Adrenal gland (tissue), 5 donors: ENCODE results near the gene OSBP2.

Source experiments
- POLR2A ChIP-seq, 2 donors: fragments of 450-650 bp; IDR thresholded peaks; one replicate each; pipeline ENCODE4 v1.6.1; 2017; ENCODE audit warnings: antibody characterized with exemption in 2 of 2, mild to moderate bottlenecking in 2 of 2, moderate library complexity in 1 of 2
- TF ChIP-seq, protein P1 (sequence below), 6 experiments: fragments of 450-650 bp in 4 of 6; fragments of 200-600 bp in 2 of 6; sonication (generic) in 1 of 6; IDR thresholded peaks; 1 replicate in 5 of 6; 2 replicates in 1 of 6; pipeline versions ENCODE4 v1.5.1 to v1.8.0; 2016 to 2021; ENCODE audit warnings: antibody characterized with exemption in 6 of 6, mild to moderate bottlenecking in 2 of 6, moderate library complexity in 1 of 6
- donor health status: DM: no; HTN: no; CAD: no.

GRCh38 chr22:30742291-30743256 lies 47.9 kb downstream of the OSBP2 start:
- no peak for TF ChIP-seq POLR2A (IDR thresholded peaks at IDR 0.05)
- TF ChIP-seq, protein P1, sequence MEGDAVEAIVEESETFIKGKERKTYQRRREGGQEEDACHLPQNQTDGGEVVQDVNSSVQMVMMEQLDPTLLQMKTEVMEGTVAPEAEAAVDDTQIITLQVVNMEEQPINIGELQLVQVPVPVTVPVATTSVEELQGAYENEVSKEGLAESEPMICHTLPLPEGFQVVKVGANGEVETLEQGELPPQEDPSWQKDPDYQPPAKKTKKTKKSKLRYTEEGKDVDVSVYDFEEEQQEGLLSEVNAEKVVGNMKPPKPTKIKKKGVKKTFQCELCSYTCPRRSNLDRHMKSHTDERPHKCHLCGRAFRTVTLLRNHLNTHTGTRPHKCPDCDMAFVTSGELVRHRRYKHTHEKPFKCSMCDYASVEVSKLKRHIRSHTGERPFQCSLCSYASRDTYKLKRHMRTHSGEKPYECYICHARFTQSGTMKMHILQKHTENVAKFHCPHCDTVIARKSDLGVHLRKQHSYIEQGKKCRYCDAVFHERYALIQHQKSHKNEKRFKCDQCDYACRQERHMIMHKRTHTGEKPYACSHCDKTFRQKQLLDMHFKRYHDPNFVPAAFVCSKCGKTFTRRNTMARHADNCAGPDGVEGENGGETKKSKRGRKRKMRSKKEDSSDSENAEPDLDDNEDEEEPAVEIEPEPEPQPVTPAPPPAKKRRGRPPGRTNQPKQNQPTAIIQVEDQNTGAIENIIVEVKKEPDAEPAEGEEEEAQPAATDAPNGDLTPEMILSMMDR (IDR thresholded peaks at IDR 0.05): no peak
